Adipocyte (in vitro differentiated cells): ENCODE data around the gene PLEKHG5.
"Not testable (repeated sequence)": the region's sequence is repeated elsewhere in the genome, so short reads cannot be mapped to it uniquely, and the experiment has no call there.

Source experiments
- DNase-seq: peaks from one replicate; pipeline ENCODE4 v3.0.0-alpha.2; 2015; ENCODE audit warnings: low read depth
- H3K27me3 ChIP-seq: replicated peaks from 2 replicates; pipeline ENCODE4 v1.7.0; 2013; ENCODE audit warnings: mild to moderate bottlenecking, low read length, moderate library complexity; ENCODE audit not compliant: control insufficient read depth, insufficient read depth
- H3K36me3 ChIP-seq: 2 replicates; pipeline ENCODE4 v1.7.0; 2013; ENCODE audit warnings: low read length, mild to moderate bottlenecking, moderate library complexity; ENCODE audit not compliant: control insufficient read depth, insufficient read depth, severe bottlenecking
- H3K4me1 ChIP-seq: 2 replicates; pipeline ENCODE4 v1.7.0; 2013; ENCODE audit warnings: mild to moderate bottlenecking, low read length, moderate library complexity; ENCODE audit not compliant: control insufficient read depth, insufficient read depth
- H3K4me3 ChIP-seq: 2 replicates; pipeline ENCODE4 v1.7.0; 2013; ENCODE audit warnings: mild to moderate bottlenecking, low read length, moderate library complexity
- H3K9ac ChIP-seq: 2 replicates; pipeline ENCODE4 v1.7.0; 2013; ENCODE audit warnings: mild to moderate bottlenecking, low read length, moderate library complexity
- H3K9me3 ChIP-seq: 2 replicates; pipeline ENCODE4 v1.7.0; 2013; ENCODE audit warnings: mild to moderate bottlenecking, low read length, moderate library complexity; ENCODE audit not compliant: control insufficient read depth

PLEKHG5 gene

DNA sequence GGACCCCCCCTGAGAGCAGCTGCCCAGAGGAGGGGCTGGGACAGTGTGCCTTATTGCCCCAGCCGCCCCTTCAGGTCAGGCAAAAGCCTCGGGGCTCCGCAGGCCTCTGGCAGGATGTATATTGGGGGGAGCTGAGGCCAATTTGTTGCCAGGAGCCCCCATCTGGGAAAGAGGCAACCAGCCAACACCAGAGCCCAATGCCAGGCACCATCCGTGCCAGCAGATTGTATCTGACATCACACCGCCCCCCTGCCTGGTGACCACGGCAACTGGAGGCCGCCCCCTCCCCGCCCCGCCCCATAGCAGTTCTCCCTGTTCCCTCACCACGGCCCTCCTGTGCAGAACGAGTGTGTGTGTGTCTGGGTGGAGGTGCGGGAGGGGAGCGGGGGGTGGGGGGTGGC, 3.6 kb upstream of the PLEKHG5 start:
- H3K9me3 ChIP-seq, result no peaks in the 10 kb centered on the region

DNA sequence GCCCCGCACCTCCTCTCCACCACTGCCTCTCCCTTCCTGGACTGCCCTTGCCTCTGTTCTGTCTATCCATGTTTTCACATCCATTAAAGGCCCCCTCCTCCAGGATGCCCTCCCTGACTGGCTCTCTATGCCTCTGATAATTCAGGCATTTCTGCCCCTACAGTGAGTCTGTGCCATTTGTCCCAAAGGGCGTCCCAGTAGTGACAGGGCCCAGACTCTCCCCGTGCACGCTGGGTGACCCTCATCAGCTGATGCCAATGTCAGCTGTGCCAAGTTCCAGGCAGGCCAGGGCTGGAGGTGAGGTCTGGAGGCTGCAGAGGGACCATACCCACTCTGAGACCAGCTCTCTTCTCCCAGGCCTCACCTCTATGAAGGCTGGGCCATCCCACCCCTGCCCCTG, 3.2 kb upstream of the PLEKHG5 start:
- Histone ChIP-seq H3K36me3 (no peaks in the 10 kb centered on the region), H3K4me3 (no peak overlapping the region), H3K27me3 (no peaks in the 10 kb centered on the region), H3K4me1 (peaks cover 7% of the 10 kb centered on the region), H3K9me3 (no peaks in the 10 kb centered on the region), H3K9ac (no peak overlapping the region)
- no peak for DNase-seq

More for the DNA sequence above, 3.6 kb upstream of the PLEKHG5 start:
- Histone ChIP-seq H3K36me3 (no peaks in the 10 kb centered on the region), H3K4me3 (no peak overlapping the region), H3K4me1 (peaks cover 6% of the 10 kb centered on the region), H3K27me3 (no peaks in the 10 kb centered on the region), H3K9ac (no peak overlapping the region)
- DNase-seq, result no peak

DNA sequence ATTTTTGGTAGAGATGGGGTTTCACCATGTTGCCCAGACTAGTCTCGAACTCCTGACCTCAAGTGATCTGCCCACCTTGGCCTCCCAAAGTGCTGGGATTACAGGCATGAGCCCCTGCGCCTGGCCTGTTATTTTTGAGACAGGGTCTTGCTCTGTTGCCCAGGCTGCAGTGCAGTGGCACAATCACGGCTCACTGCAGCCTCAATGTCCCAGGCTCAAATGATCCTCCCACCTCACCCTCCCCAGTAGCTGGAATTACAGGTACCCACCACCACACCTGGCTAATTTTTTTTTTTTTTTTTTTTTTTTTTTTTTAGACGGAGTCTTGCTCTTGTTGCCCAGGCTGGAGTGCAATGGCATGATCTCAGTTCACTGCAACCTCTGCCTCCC, 2.4 kb upstream of the PLEKHG5 start:
- H3K9ac ChIP-seq, DNase-seq, H3K27me3 ChIP-seq, H3K4me3 ChIP-seq, H3K4me1 ChIP-seq, H3K36me3 ChIP-seq, H3K9me3 ChIP-seq: not testable (repeated sequence)

DNA sequence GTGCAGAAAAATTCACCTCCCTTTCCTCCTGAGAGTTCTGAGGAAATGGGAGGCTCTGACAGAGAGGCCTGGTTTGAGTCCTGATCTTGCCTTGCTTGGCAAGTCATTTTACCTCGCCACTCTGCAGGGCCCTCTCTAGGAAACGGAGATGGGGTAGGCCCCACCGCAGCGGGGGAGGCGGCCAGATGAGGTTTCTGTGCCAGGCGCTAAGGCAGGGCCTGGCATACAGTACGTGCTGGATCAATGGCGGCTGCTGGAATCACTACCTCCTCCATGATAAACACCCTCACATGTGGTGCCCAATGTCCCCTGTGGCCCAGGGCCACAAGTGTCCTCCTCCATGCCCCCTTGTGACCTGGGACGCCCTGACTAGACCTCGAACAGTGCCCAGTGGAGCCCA, 499 bp upstream of the PLEKHG5 start:
- DNase-seq, result no peak
- Histone ChIP-seq H3K9me3 (no peaks in the 10 kb centered on the region), H3K9ac (no peak overlapping the region), H3K27me3 (no peaks in the 10 kb centered on the region), H3K4me3 (no peak overlapping the region), H3K36me3 (no peaks in the 10 kb centered on the region), H3K4me1 (peaks cover 7% of the 10 kb centered on the region)

DNA sequence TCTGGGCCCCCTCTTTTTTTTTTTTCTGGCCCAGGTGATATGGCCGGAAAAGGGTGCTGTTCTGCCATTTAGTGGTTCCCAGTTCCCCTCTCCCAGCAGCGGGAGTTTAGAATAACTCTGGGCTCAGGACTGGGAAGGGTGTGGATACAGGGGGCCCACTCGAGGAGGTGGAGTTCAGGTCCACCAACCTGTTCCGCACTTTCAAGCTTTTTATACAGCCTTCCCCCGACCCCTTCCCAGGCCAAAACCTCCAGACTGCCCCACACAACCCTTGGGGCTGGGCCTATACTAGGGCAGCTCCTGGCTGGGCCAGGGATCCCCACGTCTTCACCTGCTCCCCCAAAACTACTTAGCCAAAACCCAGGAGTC, 402 bp downstream of the PLEKHG5 start:
- no peaks in the 10 kb centered on the region for H3K9me3 ChIP-seq
- no peaks in the 10 kb centered on the region for H3K36me3 ChIP-seq
- H3K27me3 ChIP-seq, result no peaks in the 10 kb centered on the region

DNA sequence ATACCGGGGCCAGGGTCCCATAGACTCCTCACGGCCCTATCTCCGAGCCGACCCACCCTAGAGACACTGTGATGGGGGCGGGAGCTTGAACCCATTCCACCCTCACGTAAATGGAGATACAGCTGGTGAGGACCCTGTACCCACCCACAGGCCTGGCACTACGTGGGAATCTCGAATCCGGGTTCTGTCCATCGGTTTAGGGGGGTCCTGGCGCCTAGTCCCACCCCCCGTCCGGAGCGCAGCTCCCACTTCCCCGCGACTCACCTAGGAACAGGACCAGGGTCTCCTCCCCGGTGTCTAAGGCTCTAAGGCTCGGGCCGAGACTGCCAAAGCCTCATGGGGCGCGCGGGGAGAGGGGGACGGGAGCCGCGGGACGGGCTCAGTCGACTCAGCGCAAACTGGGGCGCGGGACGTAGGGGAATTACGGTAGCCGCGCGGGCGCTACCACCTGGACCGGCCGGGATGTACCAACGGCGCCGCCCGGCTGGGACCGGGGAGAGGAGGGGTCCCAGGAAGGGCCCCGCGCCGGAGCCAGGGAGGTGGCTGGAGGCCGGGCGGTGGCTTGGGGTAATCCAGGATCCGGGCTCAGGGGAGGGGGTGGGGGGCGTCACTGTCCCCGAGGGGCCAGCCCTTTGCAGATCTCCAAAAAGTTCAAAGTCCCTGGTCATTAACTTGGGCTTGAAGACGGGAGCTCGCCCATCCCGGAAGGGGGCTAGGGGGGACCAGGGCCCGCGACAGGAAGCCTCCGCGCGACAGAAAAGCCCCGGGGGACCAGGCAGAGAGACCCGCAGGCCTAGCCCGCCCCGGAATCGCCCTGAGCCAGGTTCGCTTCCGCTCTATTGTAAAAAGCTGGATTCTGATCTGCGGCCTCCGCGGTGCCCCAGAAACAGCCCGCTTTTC, 1.0 kb downstream of the PLEKHG5 start:
- H3K4me3 ChIP-seq, result peak overlapping the region; percentile 76
- no peaks in the 10 kb centered on the region for H3K36me3 ChIP-seq
- peaks cover 4% of the 10 kb centered on the region for H3K4me1 ChIP-seq
- no peaks in the 10 kb centered on the region for H3K27me3 ChIP-seq
- H3K9ac ChIP-seq, result peak overlapping the region; percentile 49
- no peaks in the 10 kb centered on the region for H3K9me3 ChIP-seq
- peak; percentile 85 for DNase-seq

More for the DNA sequence above, 402 bp downstream of the PLEKHG5 start:
- Histone ChIP-seq H3K4me3 (peak overlapping the region; percentile 76), H3K4me1 (peaks cover 4% of the 10 kb centered on the region), H3K9ac (peak overlapping the region; percentile 49)
- no peak for DNase-seq

DNA sequence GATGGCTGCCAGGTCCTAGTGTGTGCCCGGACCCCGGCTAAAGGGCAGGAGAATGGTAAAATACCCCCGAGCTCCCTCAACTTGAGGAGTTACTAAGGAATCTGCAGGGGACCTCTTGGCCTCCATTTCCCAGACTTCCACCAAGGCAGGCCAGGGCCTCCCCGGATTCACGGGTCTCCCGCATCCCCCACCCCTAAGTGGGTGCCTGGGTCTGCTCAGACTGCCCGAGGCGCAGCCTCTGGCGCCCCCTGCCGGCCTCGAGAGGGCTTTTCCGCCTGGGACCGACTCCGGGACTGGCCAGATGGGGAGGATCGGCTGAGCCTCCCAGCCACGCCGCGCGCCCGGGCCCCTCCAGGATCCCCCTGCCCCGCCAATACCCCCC, 1.7 kb downstream of the PLEKHG5 start:
- H3K4me3 ChIP-seq, result peak overlapping the region; percentile 76
- peak; percentile 91 for DNase-seq
- no peaks in the 10 kb centered on the region for H3K9me3 ChIP-seq
- peak overlapping the region; percentile 41 for H3K9ac ChIP-seq
- no peaks in the 10 kb centered on the region for H3K36me3 ChIP-seq
- H3K4me1 ChIP-seq, result peaks cover 4% of the 10 kb centered on the region
- no peaks in the 10 kb centered on the region for H3K27me3 ChIP-seq

DNA sequence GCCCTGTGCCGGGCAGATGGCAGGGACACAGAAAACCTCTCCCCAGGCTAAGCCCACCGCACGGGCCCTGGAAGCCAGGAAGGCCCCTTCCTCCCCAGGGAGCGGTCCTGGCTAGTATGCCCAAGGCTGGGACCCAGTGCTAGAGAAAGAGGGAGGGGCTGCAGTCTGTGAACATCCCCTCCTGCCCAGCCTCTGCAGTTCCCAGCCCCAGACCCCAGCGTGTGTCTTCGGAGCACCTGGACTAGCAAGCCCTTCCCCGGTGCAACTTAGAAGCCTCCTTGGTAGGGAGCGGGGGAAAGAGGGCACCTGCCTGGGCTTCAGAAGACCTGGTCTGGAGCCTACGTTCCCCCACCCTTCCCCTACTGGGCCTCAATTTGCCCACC, 2.1 kb downstream of the PLEKHG5 start:
- H3K9ac ChIP-seq, result no peak overlapping the region
- H3K27me3 ChIP-seq, result no peaks in the 10 kb centered on the region
- no peak overlapping the region for H3K4me3 ChIP-seq
- H3K36me3 ChIP-seq, result no peaks in the 10 kb centered on the region
- no peak for DNase-seq
- peaks cover 4% of the 10 kb centered on the region for H3K4me1 ChIP-seq
- H3K9me3 ChIP-seq, result no peaks in the 10 kb centered on the region

DNA sequence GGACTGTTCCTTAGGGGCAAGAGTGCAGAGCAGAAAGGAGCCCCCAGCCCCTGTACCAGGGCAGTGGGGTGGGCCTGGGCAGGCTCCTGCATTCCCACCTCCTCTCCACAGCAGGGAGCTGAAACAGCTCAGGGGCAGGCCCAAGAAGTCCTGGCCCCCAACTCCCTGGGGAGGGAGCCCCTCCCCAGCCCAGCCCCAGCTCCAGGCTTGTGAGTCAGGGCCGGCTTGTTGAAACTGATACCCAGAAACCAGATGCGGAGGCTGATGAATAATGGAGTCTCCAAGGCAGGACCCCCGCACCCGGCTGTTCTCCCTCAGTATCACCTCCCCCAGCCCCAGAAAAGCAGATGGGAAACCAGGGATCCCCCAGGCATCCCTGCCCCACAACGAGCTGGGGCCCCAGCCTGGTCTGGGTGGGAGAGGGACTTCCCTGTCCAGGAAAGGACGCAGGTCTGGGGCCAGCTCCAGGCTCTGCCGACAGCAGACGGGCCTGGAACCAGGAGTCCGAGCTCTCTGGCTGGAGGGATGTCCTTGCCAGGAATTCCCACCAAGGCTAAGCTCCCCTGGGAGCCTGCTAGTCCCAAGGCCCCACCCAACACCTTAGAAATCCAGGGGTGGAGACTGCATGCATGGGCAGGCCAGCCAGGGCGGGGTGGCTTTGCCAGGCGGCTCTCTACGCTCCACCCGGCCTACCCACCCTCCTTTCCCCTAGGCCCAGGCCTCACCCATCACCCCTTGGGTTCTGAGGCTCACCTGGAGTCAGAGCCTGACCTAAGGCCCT, 2.7 kb downstream of the PLEKHG5 start:
- no peak for DNase-seq
- Histone ChIP-seq H3K4me1 (peaks cover 4% of the 10 kb centered on the region), H3K9me3 (no peaks in the 10 kb centered on the region), H3K36me3 (no peaks in the 10 kb centered on the region), H3K9ac (no peak overlapping the region), H3K4me3 (no peak overlapping the region), H3K27me3 (peaks cover 5% of the 10 kb centered on the region)

DNA sequence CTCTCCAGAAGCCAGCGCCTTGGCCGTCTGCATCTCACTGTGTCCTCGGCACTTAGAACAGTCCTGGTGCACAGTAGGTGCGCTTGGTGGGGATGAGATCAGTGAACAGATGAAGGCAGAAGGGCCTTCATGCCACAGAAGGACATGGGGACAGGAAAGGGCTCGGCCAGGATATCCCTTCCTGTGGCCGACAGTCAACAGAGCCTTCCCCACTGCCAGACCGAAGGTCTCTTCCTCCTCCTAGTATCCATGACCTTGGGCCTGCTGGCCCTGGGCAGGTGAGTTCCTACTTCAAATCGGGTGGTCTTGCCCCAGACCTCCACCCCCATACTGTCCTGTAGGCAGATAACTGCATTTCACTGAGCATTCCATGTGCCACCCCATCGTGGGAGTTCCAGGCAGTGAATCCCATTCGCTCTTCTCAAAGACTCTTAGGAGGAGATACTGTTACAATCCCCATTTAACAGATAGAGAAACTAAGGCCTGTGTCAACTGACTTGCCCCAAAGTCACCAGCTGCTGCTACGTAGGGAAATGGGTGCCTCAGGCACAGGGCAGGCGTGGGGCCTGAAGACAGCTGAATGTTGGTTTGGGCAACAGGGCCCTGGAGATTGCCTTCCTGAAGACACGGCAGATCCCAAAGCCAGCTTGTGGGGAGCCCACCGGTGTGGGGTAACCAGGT, 3.5 kb downstream of the PLEKHG5 start:
- Histone ChIP-seq H3K4me3 (no peak overlapping the region), H3K9me3 (no peaks in the 10 kb centered on the region), H3K4me1 (peaks cover 4% of the 10 kb centered on the region), H3K36me3 (no peaks in the 10 kb centered on the region), H3K27me3 (peaks cover 5% of the 10 kb centered on the region), H3K9ac (no peak overlapping the region)
- DNase-seq, result no peak

DNA sequence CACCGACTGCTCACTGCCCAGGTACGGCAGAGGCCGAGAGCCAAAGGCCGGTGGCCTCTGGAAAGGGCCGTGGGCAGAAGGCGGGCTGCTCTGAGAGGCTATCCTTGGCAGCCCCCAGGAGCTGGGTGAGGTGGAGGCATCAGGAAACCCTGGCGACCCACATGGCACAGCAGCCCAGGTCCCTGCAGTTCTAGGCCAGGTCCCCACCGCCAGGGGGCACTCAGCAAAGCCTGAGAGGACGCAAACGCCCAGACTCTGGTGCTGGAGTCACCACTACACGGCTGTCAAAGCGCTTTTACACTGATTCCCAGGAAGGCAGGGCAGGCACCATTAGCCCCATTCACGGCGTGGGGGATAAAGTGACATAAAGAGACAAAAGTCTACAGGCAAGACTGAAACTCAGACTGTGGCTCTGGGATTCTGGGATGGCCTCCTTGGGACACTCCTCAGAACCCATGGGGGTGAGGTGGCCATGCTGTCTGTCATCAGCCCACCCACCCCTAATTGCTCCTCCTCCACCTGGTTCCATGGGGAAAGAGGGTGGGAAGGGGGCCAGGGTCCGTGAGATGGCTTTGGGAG, 4.9 kb downstream of the PLEKHG5 start:
- Histone ChIP-seq H3K36me3 (no peaks in the 10 kb centered on the region), H3K27me3 (peaks cover 5% of the 10 kb centered on the region), H3K4me1 (peaks cover 4% of the 10 kb centered on the region), H3K9me3 (no peaks in the 10 kb centered on the region), H3K4me3 (no peak overlapping the region), H3K9ac (no peak overlapping the region)
- DNase-seq, result peak; percentile 96
